Progenitor cell of endocrine pancreas (in vitro differentiated cells): ENCODE results near the gene TRIM46. TPM values are rescaled to one million over a fixed set of nuclear protein-coding genes. Genes with fewer than 3 reads are reported as not detected.

Source experiments
- DNase-seq: peaks from one replicate; pipeline ENCODE4 v3.0.0; 2021; ENCODE audit warnings: low spot score; ENCODE audit not compliant: unreplicated experiment
- H3K27ac Mint-ChIP-seq: 2 replicates; pipeline ENCODE4 v1.8.0; 2021; ENCODE audit warnings: mild to moderate bottlenecking, moderate library complexity, mixed read lengths
- H3K27me3 Mint-ChIP-seq: 2 replicates; pipeline ENCODE4 v1.8.0; 2021; ENCODE audit warnings: mixed read lengths
- H3K36me3 Mint-ChIP-seq: 2 replicates; pipeline ENCODE4 v1.8.0; 2022; ENCODE audit warnings: mixed read lengths; ENCODE audit not compliant: insufficient read depth
- H3K4me1 Mint-ChIP-seq: 2 replicates; pipeline ENCODE4 v1.8.0; 2021; ENCODE audit warnings: low read depth, mixed read lengths
- H3K4me3 Mint-ChIP-seq: 2 replicates; pipeline ENCODE4 v1.8.0; 2021; ENCODE audit warnings: low read depth, mild to moderate bottlenecking, moderate library complexity, mixed read lengths
- H3K9me3 Mint-ChIP-seq: 2 replicates; pipeline ENCODE4 v1.8.0; 2021; ENCODE audit warnings: low read depth, mixed read lengths
- total RNA-seq: library from RNA; stranded (reverse); gene quantifications from 2 replicates; pipeline ENCODE4 v1.2.1, GENCODE V29; 2021
- TF ChIP-seq, protein P1 (sequence below): fragments of 200-600 bp; sonication (generic); IDR thresholded peaks from one replicate; pipeline ENCODE4 v1.5.0; 2021; ENCODE audit warnings: antibody characterized with exemption, mild to moderate bottlenecking; ENCODE audit not compliant: unreplicated experiment

TRIM46 gene
- total RNA-seq, 1 donor from 2014 or later: 25.7 TPM

DNA sequence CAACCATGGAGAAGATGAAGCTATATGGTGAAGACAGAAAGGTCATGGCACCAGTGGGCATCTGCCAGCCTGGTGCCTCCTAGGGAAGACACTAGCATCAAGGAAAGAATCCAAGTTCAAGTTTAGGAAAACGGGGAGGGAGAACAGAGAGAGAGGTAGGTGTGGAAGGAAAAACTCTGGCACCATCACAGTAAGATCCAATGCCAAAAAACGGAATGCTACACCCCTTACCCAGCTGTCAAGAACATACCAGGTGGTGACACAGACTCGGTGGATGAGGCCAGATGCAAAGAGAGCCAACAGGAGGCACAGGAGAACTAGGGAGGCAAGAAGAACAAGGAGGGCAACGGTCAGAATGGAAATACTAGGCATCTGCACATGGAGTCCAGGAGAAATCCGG is 4.1 kb upstream of the TRIM46 start:
- H3K27me3 Mint-ChIP-seq: peaks cover 2% of the 10 kb centered on the region
- DNase-seq: no peak
- no peaks in the 10 kb centered on the region for H3K9me3 Mint-ChIP-seq
- H3K36me3 Mint-ChIP-seq: peaks cover 4% of the 10 kb centered on the region
- no peak overlapping the region for H3K27ac Mint-ChIP-seq
- no peak overlapping the region for H3K4me3 Mint-ChIP-seq
- TF ChIP-seq, protein P1, sequence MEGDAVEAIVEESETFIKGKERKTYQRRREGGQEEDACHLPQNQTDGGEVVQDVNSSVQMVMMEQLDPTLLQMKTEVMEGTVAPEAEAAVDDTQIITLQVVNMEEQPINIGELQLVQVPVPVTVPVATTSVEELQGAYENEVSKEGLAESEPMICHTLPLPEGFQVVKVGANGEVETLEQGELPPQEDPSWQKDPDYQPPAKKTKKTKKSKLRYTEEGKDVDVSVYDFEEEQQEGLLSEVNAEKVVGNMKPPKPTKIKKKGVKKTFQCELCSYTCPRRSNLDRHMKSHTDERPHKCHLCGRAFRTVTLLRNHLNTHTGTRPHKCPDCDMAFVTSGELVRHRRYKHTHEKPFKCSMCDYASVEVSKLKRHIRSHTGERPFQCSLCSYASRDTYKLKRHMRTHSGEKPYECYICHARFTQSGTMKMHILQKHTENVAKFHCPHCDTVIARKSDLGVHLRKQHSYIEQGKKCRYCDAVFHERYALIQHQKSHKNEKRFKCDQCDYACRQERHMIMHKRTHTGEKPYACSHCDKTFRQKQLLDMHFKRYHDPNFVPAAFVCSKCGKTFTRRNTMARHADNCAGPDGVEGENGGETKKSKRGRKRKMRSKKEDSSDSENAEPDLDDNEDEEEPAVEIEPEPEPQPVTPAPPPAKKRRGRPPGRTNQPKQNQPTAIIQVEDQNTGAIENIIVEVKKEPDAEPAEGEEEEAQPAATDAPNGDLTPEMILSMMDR: no peak
- H3K4me1 Mint-ChIP-seq: peaks cover 19% of the 10 kb centered on the region

DNA sequence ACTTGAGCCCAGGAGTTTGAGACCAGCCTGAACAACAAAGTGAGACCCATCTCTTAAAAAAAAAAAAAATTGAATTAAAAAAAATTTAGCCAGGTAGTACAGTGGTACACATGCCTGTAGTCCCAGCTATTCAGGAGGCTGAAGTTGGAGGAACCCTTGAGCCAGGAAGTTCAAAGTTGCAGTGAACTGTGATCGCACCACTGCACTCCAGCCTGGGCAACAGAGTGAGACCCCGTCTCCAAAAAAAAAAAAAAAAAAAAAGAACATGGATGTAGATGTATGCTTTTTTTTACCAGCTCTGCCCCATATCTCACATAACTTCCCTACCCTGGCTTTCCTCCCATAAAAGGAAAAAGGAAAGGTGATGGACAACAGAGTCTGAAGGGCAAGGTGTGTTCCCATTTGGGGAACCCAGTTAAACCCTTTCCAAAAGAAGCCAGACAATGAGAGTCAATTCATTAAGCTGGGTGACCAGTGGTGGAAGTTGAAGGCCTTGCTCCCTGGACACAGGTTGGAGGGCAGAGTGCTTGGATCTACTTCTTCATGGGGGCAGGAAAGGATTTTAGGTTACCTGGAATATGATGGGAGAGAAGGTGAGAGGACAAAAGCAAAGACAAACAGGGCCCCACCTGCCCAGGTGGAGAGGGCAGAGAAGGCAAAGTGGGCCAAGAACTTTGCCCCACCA is 3.4 kb upstream of the TRIM46 start:
- no peak for DNase-seq
- Mint-ChIP-seq H3K4me1 (peaks cover 25% of the 10 kb centered on the region), H3K27ac (no peak overlapping the region), H3K9me3 (no peaks in the 10 kb centered on the region), H3K36me3 (peaks cover 4% of the 10 kb centered on the region), H3K27me3 (peaks cover 2% of the 10 kb centered on the region), H3K4me3 (no peak overlapping the region)
- TF ChIP-seq, protein P1: no peak

DNA sequence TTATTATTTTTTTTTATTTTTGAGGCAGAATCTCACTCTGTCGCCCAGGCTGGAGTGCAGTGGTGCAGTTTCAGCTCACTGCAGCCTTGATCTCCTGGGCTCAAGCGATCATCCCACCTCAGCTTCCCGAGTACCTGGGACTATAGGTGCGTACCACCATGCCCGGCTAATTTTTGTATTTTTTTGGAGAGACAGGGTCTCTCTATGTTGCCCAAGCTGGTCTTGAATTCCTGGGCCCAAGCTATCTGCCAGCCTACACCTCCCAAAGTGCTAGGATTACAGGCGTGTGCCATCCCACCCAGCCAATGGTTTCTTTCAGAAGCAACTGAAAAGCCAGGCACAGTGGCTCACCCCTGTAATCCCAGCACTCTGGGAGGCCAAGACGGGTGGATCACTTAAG is 2.8 kb upstream of the TRIM46 start:
- peak overlapping the region; percentile 9 for H3K4me3 Mint-ChIP-seq
- H3K4me1 Mint-ChIP-seq: peaks cover 25% of the 10 kb centered on the region
- DNase-seq: no peak
- H3K27ac Mint-ChIP-seq: no peak overlapping the region
- peaks cover 4% of the 10 kb centered on the region for H3K36me3 Mint-ChIP-seq
- TF ChIP-seq, protein P1: no peak
- peaks cover 2% of the 10 kb centered on the region for H3K27me3 Mint-ChIP-seq
- no peaks in the 10 kb centered on the region for H3K9me3 Mint-ChIP-seq

DNA sequence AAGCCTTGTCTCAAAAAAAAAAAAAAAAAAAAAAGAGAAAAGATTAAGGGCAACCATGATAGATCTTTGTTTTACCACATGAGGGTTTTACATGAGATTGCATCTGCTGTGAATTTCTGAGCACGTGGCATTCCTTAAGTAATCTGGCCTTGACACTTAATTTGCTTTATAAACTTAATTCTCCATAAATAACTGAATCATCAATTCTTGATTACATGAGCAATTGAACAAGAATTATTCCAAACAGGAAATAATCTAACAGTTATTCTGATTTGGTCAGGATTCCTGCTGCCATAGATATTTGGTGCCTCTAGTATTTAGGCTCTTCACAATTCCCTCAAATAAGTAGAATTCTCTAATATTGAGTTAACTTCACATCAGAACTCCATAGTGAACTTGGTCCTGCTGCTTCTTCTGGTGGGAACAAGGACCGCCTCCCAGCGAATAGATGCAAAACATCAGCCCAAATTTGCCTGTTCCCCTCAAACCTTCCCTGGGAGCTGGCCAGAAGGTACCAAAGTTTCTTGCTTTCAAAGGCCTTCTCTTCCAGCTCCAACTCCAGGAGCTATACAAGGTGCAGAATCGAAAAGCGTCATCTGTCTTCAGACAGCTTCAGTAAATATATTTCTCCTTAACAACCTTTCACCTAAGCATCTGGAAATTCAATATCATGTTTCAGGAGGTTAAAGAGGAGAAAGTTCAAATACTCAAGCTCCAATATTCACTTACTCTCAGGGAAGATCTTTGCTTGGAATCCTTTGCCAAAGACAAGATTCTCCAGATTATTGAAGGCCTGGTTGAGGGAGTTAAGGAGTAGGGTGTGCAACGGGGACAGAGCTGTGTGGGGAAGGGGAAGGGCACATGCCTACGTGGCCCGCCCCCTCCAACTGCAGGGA is 1.6 kb upstream of the TRIM46 start:
- H3K27me3 Mint-ChIP-seq: peaks cover under 1% of the 10 kb centered on the region
- peak overlapping the region; percentile 96 for H3K27ac Mint-ChIP-seq
- TF ChIP-seq, protein P1: no peak
- H3K36me3 Mint-ChIP-seq: peaks cover 4% of the 10 kb centered on the region
- DNase-seq: no peak
- peaks cover 32% of the 10 kb centered on the region for H3K4me1 Mint-ChIP-seq
- H3K4me3 Mint-ChIP-seq: peak overlapping the region; percentile 93
- H3K9me3 Mint-ChIP-seq: no peaks in the 10 kb centered on the region

DNA sequence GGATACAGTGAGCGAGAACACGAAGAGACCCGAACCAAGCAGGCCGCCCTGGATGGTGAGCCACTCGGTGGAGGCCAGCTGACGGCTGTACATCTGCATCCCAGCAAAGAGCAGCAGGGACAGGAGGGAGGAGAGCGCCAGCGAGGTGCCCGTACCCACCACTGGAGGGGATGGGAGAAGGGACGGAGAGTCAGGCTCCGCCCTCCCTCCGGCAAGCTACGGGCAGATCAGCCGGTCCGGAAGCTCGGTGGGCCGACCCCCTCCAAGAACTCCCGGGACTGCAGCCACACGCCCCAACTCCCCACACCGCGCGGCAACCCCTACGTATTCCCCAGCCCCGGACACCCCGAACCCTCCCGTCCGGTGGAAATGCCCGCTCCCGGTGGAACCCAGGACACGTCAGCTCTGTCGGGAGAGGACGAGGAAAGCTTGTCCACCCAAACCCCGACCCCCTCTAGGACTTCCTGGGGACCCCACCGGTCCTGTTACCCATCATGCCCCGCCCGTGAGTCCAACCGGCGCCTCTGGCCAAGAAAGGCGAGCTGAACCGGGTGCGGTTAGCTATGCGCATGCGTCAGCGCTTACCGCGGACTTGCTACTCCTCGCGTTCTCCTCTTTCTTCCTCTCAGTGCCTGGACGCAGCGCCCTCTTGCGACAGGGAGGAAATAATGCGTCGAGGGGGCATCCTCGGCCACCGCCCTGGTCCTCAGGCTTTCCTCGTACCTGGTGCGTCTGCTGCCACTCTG is 744 bp upstream of the TRIM46 start, which contains the start of gene KRTCAP2:
Gene KRTCAP2 (minus strand): TSS at position 573 of the 746 bp plus-strand sequence. CDS start 80 bp downstream, at position 493.
- Mint-ChIP-seq H3K4me3 (peak within 1 kb of the TSS; percentile 93), H3K27ac (peak within 1 kb of the TSS; percentile 96), H3K4me1 (peaks cover 29% of the 10 kb centered on the region), H3K27me3 (no peaks in the 10 kb centered on the region), H3K9me3 (no peaks in the 10 kb centered on the region), H3K36me3 (peaks cover 6% of the 10 kb centered on the region)
- TF ChIP-seq, protein P1: peak; percentile 92
- peak; percentile 90 for DNase-seq
